HG03442 (cell line): ENCODE measurements around the gene GABARAP.

ENCODE experiments used
- ATAC-seq: cut with Tn5 transposase; IDR thresholded peaks from one replicate; pipeline ENCODE4 v1.9.1; 2021; ENCODE audit warnings: mild to moderate bottlenecking, moderate library complexity; ENCODE audit not compliant: unreplicated experiment

Gene GABARAP

GRCh38 chr17:7241090-7241733, 1.0 kb downstream of the GABARAP start:
- ATAC-seq, result no peak

- ATAC-seq, result no peak
Measured at GRCh38 chr17:7240375-7240774, 1.9 kb downstream of the GABARAP start.

GRCh38 chr17:7239091-7240027, 2.9 kb downstream of the GABARAP start, which contains the start of gene PHF23:
PHF23 (minus strand) TSS chr17:7239457; CDS start chr17:7239279, 178 bp downstream.
- ATAC-seq, result peak; percentile 46

GRCh38 chr17:7238420-7239090, 3.7 kb downstream of the GABARAP start:
- ATAC-seq, result no peak

- ATAC-seq, result no peak
Measured at GRCh38 chr17:7237761-7238419, 4.4 kb downstream of the GABARAP start.

- ATAC-seq, result no peak
Measured at GRCh38 chr17:7237266-7237760, 4.9 kb downstream of the GABARAP start.

- no peak for ATAC-seq
Measured at GRCh38 chr17:7236808-7237207, 5.4 kb downstream of the GABARAP start.

- ATAC-seq, result no peak
Measured at GRCh38 chr17:7235693-7236665, 6.3 kb downstream of the GABARAP start.

- ATAC-seq, result peak; percentile 60
Measured at GRCh38 chr17:7234083-7234951, 7.9 kb downstream of the GABARAP start, which contains the start of gene DVL2. DVL2 (minus strand) TSS chr17:7234517; CDS start chr17:7234262, 255 bp downstream.

GRCh38 chr17:7233701-7234082, 8.6 kb downstream of the GABARAP start:
- no peak for ATAC-seq

GRCh38 chr17:7232114-7232513, 10.1 kb downstream of the GABARAP start:
- ATAC-seq, result no peak

- no peak for ATAC-seq
Measured at GRCh38 chr17:7229504-7229903, 12.7 kb downstream of the GABARAP start.

- no peak for ATAC-seq
Measured at GRCh38 chr17:7228920-7229319, 13.3 kb downstream of the GABARAP start.

GRCh38 chr17:7226721-7227710, 15.2 kb downstream of the GABARAP start:
- no peak for ATAC-seq

- ATAC-seq, result no peak
Measured at GRCh38 chr17:7225711-7226331, 16.4 kb downstream of the GABARAP start.

- no peak for ATAC-seq
Measured at GRCh38 chr17:7224661-7225111, 17.6 kb downstream of the GABARAP start.

GRCh38 chr17:7224110-7224509, 18.1 kb downstream of the GABARAP start:
- ATAC-seq, result no peak
